Measurements from ENCODE around the gene SDS. TPM values are rescaled to one million over a fixed set of nuclear protein-coding genes. Genes with fewer than 3 reads are reported as not detected.

Gene SDS
- total and polyA plus RNA-seq, 2 of the 13 experiments (the other 11 are each of a cell fraction or from before 2014, with no cell fraction given): not detected

DNA sequence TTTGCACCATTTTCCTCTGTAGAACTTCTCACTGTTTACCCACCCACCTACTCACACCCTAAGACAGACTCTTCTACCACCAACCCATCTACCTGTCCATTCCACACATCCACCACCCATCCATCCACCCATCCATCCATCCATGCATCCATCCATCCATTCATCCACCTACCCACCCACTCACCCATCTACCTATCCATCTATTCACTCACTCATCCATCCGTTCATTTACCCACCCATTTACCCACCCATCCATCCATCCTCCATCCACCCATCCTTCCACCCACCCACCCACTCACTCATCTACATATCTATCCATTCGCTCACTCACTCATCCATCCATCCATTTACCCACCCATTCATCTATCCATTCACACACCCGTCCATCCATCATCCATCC, 30.2 kb downstream of the SDS start:
- Histone ChIP-seq H3K79me2 (ENCODE audit: insufficient read depth, low read length) (no peaks in the 10 kb centered on the region), H3K9ac (ENCODE audit: insufficient read depth, low read depth, low read length) (no peak overlapping the region), H3K4me2 (ENCODE audit: low read depth, low read length) (no peak overlapping the region), H3K4me1 (ENCODE audit: insufficient read depth, low read length) (no peaks in the 10 kb centered on the region), H2AFZ (ENCODE audit: low read length) (no peak overlapping the region), H3K27ac (ENCODE audit: extremely low read length, insufficient read depth, low read length) (no peak overlapping the region), H3K36me3 (replicated peaks in 1 of 2; ENCODE audit: control insufficient read depth in 1 of 2, insufficient read depth in 2 of 2, low read length in 2 of 2) (peaks cover 6 to 35% of the 10 kb centered on the region in 2 experiments; a peak in 3 of 5 replicates), H3K4me3 (replicated peaks in 1 of 3; ENCODE audit: insufficient read depth in 1 of 3, low read depth in 2 of 3, low read length in 3 of 3) (no peak overlapping the region), H3K27me3 (ENCODE audit: control insufficient read depth in 1 of 2, insufficient read depth in 2 of 2, low read length in 2 of 2) (no peaks in the 10 kb centered on the region), H4K20me1 (ENCODE audit: insufficient read depth, low read length) (no peaks in the 10 kb centered on the region), H3K9me3 (ENCODE audit: low read length) (no peaks in the 10 kb centered on the region)
- no peak for FAIRE-seq
- intact Hi-C loops (cut with micrococcal nuclease; ENCODE audit: unreplicated experiment) (no loop called here), in situ Hi-C loops (cut with HindIII; ENCODE audit: extremely low pct_ligation_motif_present, low pct_unique_long_range_greater_than_20kb) (no loop called here)
- ATAC-seq: no peak
- DNase-seq (ENCODE audit: low spot score): no peak
- WGBS (ENCODE audit: low lambda C conversion rate): 95% methylated on average over 3 of the region's 3 CpGs
- CTCF ChIA-PET (ENCODE audit: low intra/inter-chr PET ratio, low total read pairs): no interaction called here
- no TSS peak for BruUV-seq (replicated peaks)
- POLR2A ChIA-PET: no interaction called here
- TF ChIP-seq ZNF121 (CRISPR knock-in tag; IDR thresholded peaks at IDR 0.05) (no peak), HNRNPL (IDR thresholded peaks at IDR 0.05; ENCODE audit: low read depth, low read length) (no peak), FOXA3 (CRISPR knock-in tag; IDR thresholded peaks at IDR 0.05) (no peak), ZNF883 (CRISPR knock-in tag; IDR thresholded peaks at IDR 0.05; ENCODE audit: not compliant biosample characterization) (no peak), ARNT (IDR thresholded peaks at IDR 0.05) (no peak), SRSF4 (IDR thresholded peaks at IDR 0.05; ENCODE audit: low read depth, low read length, poor library complexity, severe bottlenecking) (no peak), ARNTL (CRISPR knock-in tag; IDR thresholded peaks at IDR 0.05) (no peak), HOXD1 (CRISPR knock-in tag; IDR thresholded peaks at IDR 0.05) (no peak), ZNF335 (CRISPR knock-in tag; IDR thresholded peaks at IDR 0.05) (no peak), ZNF629 (CRISPR knock-in tag; conservative IDR thresholded peaks at IDR 0.05) (no peak), NCOR1 (IDR thresholded peaks at IDR 0.05; ENCODE audit: borderline replicate concordance, low read length) (no peak), RBM22 (optimal IDR thresholded peaks at IDR 0.05; ENCODE audit: low read length) (no peak)
- TF ChIP-seq, protein P1, sequence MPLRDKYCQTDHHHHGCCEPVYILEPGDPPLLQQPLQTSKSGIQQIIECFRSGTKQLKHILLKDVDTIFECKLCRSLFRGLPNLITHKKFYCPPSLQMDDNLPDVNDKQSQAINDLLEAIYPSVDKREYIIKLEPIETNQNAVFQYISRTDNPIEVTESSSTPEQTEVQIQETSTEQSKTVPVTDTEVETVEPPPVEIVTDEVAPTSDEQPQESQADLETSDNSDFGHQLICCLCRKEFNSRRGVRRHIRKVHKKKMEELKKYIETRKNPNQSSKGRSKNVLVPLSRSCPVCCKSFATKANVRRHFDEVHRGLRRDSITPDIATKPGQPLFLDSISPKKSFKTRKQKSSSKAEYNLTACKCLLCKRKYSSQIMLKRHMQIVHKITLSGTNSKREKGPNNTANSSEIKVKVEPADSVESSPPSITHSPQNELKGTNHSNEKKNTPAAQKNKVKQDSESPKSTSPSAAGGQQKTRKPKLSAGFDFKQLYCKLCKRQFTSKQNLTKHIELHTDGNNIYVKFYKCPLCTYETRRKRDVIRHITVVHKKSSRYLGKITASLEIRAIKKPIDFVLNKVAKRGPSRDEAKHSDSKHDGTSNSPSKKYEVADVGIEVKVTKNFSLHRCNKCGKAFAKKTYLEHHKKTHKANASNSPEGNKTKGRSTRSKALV (CRISPR knock-in tag; IDR thresholded peaks at IDR 0.05): no peak
- TF ChIP-seq, protein P2, sequence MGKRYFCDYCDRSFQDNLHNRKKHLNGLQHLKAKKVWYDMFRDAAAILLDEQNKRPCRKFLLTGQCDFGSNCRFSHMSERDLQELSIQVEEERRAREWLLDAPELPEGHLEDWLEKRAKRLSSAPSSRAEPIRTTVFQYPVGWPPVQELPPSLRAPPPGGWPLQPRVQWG (CRISPR knock-in tag; IDR thresholded peaks at IDR 0.05; ENCODE audit: borderline replicate concordance, low read depth): no peak
- TF ChIP-seq, protein P3, sequence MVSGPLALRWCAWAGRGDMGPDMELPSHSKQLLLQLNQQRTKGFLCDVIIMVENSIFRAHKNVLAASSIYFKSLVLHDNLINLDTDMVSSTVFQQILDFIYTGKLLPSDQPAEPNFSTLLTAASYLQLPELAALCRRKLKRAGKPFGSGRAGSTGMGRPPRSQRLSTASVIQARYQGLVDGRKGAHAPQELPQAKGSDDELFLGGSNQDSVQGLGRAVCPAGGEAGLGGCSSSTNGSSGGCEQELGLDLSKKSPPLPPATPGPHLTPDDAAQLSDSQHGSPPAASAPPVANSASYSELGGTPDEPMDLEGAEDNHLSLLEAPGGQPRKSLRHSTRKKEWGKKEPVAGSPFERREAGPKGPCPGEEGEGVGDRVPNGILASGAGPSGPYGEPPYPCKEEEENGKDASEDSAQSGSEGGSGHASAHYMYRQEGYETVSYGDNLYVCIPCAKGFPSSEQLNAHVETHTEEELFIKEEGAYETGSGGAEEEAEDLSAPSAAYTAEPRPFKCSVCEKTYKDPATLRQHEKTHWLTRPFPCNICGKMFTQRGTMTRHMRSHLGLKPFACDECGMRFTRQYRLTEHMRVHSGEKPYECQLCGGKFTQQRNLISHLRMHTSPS (CRISPR knock-in tag; IDR thresholded peaks at IDR 0.05; ENCODE audit: low read depth): no peak
- TF ChIP-seq, protein P4, sequence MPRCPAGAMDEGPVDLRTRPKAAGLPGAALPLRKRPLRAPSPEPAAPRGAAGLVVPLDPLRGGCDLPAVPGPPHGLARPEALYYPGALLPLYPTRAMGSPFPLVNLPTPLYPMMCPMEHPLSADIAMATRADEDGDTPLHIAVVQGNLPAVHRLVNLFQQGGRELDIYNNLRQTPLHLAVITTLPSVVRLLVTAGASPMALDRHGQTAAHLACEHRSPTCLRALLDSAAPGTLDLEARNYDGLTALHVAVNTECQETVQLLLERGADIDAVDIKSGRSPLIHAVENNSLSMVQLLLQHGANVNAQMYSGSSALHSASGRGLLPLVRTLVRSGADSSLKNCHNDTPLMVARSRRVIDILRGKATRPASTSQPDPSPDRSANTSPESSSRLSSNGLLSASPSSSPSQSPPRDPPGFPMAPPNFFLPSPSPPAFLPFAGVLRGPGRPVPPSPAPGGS (CRISPR knock-in tag; IDR thresholded peaks at IDR 0.05): no peak
- TF ChIP-seq, protein P5, sequence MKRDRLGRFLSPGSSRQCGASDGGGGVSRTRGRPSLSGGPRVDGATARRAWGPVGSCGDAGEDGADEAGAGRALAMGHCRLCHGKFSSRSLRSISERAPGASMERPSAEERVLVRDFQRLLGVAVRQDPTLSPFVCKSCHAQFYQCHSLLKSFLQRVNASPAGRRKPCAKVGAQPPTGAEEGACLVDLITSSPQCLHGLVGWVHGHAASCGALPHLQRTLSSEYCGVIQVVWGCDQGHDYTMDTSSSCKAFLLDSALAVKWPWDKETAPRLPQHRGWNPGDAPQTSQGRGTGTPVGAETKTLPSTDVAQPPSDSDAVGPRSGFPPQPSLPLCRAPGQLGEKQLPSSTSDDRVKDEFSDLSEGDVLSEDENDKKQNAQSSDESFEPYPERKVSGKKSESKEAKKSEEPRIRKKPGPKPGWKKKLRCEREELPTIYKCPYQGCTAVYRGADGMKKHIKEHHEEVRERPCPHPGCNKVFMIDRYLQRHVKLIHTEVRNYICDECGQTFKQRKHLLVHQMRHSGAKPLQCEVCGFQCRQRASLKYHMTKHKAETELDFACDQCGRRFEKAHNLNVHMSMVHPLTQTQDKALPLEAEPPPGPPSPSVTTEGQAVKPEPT (CRISPR knock-in tag; IDR thresholded peaks at IDR 0.05; ENCODE audit: low read depth): no peak
- TF ChIP-seq, protein P6, sequence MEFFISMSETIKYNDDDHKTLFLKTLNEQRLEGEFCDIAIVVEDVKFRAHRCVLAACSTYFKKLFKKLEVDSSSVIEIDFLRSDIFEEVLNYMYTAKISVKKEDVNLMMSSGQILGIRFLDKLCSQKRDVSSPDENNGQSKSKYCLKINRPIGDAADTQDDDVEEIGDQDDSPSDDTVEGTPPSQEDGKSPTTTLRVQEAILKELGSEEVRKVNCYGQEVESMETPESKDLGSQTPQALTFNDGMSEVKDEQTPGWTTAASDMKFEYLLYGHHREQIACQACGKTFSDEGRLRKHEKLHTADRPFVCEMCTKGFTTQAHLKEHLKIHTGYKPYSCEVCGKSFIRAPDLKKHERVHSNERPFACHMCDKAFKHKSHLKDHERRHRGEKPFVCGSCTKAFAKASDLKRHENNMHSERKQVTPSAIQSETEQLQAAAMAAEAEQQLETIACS (CRISPR knock-in tag; IDR thresholded peaks at IDR 0.05): no peak
